Aortic smooth muscle cell (primary cell): ENCODE data around the gene DYTN. TPM values are rescaled to one million over a fixed set of nuclear protein-coding genes. Genes with fewer than 3 reads are reported as not detected.

ENCODE experiments used
- total RNA-seq: library from RNA; depleted of rRNA; stranded (reverse); fragments of >200 nt; gene quantifications from 2 replicates; pipeline ENCODE4 v1.2.3, GENCODE V29; 2014

DYTN gene
- total RNA-seq = not detected in 2 replicates

DNA sequence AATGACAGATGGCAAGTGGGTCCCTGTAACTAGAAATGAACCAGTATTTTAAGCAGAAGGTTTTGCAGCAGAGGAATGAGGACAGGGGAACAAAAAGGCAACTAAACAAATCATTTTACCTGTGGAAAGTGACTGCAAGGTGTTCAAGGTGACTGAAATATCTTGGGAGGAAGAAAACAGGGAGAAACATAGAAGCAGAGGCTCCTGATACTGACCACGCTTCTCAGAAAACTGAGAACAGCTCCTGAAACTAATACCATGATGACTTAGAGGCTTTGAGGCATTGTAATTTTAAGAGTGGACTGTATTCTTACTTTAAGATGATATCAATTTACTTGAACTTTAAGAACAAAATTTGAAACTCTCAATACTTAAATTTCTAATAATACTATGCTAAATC, at the start of gene DYTN:
Gene DYTN, minus strand, starts transcription at position 101 of the 400 bp plus-strand sequence. CDS start 117 bp downstream, outside the sequence.

GRCh38 chr2:206765242-206766056, 47.3 kb upstream of the DYTN start, which contains the start of the genes FASTKD2 and MDH1B:
Gene FASTKD2, plus strand, starts transcription at chr2:206765606. Its CDS starts 1,088 bp downstream, at chr2:206766694.
Gene MDH1B, minus strand, starts transcription at chr2:206765328. Its CDS starts 57 bp downstream, at chr2:206765271.

DNA sequence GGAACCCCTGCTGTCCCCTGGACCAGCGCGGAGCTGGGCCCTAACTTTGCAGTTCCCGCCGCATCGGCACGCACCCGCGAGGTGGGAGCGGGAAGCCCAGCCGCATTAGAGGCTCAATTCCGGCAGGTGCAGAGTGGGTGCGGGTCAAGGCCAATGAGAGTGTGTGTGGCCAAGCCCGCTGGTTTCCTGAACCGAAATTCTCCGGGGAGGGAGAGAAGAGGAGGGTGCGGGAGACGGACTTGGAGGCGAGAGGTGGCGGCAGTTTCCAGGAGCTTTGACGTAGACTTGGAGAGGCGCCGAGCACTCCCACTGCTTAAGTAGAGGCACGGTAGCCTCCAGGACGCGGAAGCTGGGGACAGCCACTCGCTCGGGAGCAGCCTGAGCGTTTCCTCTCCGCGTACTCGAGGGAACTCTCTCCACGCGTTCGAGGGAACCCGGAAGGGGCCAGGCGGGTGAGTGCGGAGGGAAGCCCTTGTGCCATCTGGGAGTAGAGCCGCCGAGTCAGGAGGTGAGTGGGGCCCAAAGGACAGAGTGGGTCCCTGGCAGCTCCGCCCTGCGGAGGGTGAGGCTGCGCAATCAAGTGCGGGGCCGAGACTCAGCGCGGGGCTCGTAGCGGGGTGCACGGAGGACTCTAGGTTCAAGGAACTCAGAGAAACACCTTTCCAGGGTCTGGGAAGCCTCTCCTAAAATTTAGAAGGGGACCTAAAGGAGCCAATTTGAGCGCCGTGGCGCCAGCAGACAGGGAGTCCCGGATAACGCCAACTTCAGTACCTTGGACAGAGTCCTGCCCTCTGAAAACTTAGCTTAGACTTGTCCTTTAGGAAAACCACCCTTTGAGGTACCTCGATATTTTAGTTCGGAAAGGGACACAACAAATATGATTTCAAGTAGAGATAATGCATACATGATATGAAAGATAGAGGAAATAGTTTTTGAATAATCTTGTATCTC, 75.8 kb downstream of the DYTN start, which contains the start of gene FAM237A:
Gene FAM237A, plus strand, starts transcription at position 413 of the 951 bp plus-strand sequence. CDS start 1,750 bp downstream, outside the sequence.

Other genes with a start within 250 kb of the DYTN start
- not detected in 2 replicates for gene FAM237A, start 75.9 kb downstream of the DYTN start, total RNA-seq
- 1.3 and 1.7 TPM in 2 replicates for gene MDH1B, start 46.9 kb upstream of the DYTN start, total RNA-seq
- 35.6 and 37.7 TPM in 2 replicates for gene FASTKD2, start 47.2 kb upstream of the DYTN start, total RNA-seq
- 0.12 and 0.13 TPM in 2 replicates for gene CPO, start 221.1 kb upstream of the DYTN start, total RNA-seq